ENCODE measurements around the gene KIF16B.
"Not testable (repeated sequence)": the region's sequence is repeated elsewhere in the genome, so short reads cannot be mapped to it uniquely, and the experiment has no call there.

The KIF16B gene

GRCh38 chr20:16284385-16285100 lies 288.7 kb downstream of the KIF16B start:
- DNase-seq: no peak

DNA sequence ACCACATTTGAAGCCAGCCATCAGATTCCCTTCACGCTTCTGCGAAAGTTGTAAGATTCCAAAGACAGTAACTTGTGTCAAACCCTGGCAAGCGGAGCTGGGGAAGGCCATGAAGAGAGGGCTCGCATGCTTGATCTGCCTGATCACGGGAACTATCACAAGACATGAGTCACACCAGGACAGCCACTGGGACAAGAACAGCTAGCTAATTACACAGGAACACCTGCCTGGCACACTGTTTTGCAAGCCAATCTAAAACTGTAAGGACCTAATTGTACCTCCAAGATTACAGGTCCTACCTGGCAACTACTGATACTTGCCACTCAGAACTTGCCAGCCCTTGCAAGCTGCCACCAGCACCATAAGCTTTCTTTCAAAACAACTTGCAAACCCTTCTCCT lies 289.3 kb downstream of the KIF16B start:
- no peak for DNase-seq

DNA sequence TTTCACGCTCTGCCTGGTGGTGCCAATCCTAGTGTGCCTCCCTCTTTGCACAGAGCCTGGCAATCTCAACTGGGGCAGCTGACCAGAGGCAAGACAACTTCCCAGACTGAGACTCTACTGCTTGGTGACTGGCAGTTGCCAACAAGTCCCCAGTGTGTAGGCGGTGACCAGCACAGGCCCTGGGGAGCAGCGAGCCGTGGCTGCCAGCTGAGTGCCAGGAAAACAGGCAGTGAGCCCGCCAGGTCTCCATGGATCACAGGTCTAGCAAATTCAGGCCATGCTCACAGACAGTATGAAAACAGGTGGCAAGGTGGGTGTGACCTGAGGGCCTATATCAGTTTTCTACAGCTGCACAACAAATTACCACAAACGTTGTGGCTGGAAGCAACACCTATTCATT lies 289.9 kb downstream of the KIF16B start:
- no peak for DNase-seq

- DNase-seq: no peak
Measured at GRCh38 chr20:16280219-16280618, 293.0 kb downstream of the KIF16B start.

DNA sequence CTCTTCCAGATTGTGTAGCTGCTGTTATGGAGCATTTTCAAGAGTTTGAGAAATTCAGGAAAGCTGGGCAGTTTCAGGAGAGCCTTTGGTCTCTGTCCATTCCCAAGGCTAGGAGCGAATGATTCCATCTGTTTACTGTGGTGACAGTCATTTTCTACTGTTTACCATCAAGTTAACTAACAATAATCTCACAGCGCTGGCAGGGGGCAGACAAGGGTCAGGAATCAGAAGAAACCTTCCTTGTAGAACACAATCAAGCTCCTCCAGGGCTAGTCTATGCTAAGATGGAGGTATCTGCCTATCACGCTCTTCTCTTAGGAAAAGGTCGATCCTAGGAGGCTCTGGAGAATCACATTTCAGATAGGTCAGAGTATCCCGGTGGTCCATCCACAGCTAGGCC lies 293.9 kb downstream of the KIF16B start:
- DNase-seq: no peak

DNA sequence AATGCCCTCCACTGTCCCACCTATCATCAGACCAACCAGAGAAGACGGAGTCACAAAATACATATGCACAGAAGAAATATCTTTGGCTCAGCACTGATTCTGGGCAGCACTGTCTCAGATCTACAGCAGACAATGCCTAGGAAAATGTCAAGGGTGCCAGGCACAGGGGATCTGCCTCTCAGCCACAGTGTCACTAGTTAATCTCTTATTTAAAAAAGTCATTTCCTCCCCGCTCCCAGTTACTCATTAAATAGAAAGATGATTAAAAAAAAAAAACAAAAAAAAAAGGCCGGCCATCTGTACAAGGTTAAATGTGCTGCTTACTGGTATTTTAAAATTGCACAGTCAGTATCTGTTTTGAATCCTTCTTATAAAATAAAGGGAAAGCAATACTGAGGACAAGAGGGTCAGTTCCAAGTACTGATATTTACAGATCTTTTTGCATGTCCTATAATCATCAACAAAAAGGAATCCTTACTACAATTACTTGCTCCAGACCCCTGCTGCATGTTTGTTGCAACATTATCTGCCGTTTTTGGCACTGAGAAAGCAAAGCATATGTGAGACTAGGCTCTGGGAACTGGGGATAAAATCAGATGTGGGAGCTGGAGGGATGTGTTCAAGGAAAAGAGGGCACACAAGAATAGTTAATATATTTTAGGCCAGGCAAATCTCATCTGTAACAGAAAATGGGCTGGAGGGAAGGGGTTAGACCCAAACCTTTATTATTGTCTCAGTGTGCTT lies 299.3 kb downstream of the KIF16B start:
- DNase-seq: no peak

- no peak for DNase-seq
Measured at GRCh38 chr20:16272780-16273360, 300.4 kb downstream of the KIF16B start.

DNA sequence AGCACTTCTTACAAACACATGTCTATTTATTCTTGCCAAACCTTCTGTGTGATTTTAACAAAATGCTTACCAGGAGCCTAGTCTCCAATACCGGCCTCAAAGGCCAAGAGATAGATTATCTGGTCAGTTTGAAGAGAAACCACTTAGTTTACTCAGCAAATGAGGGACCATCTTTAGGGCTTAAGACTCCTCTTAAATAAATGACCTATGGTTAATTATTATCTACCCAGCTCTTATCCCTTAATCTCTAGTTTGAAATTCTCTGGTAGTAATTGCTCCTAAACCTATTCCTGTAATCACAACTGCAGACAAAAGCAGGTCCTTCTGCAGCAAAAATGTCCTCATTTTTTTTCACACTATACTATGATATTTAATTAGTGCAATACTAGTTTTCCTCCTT lies 301.8 kb downstream of the KIF16B start:
- DNase-seq: no peak

- DNase-seq: no peak
Measured at GRCh38 chr20:16270989-16271388, 302.3 kb downstream of the KIF16B start.

GRCh38 chr20:16270314-16270931 lies 302.8 kb downstream of the KIF16B start:
- no peak for DNase-seq

GRCh38 chr20:16267526-16267925 lies 305.7 kb downstream of the KIF16B start:
- no peak for DNase-seq

GRCh38 chr20:16265334-16265733 lies 307.9 kb downstream of the KIF16B start:
- DNase-seq: no peak

- DNase-seq: no peak
Measured at GRCh38 chr20:16263582-16263981, 309.7 kb downstream of the KIF16B start.

DNA sequence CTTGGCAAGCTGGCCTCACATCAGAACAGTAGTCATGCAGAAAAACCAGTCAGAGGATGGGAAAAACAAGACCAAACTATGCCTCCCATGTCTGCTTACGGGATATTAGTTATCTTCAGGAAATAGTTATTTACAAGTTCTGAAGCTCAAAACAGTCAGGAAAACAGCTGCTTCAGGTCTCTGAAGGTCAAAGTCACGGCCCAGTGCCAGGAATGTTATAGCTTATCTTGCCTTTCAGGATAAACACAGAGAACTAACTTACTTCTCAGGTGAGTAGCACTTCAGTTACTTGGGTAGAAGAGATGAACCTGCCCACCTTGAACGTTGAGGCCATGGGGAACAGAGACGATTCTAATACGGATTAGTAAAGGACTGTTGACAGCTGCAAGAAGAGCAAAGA lies 310.7 kb downstream of the KIF16B start:
- no peak for DNase-seq

DNA sequence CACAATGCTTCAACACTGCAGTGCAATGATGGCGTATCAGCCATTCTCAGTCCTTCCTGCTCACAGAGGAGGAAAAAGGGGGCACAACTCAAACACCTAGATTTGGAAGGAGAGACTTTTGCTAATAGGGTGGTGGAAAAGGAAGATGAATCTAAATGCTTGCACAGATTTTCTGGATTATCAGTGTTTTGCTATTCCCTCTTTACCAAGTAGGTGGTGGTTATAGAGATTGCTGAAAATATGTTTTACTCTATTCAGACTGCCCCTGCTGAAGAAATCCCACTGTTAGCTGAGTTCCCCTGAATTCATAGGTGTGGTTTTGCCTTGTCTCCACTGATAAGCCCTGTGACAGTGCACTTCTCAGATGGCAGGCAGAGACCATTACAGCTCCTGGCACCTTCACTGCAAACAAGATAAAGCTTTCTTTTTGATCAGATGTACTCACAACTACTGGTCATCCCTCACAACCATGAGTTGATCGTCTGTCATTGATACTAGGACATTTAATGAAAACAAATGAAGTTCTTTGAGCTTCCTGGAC lies 311.4 kb downstream of the KIF16B start:
- no peak for DNase-seq

- DNase-seq: no peak
Measured at GRCh38 chr20:16260911-16261310, 312.3 kb downstream of the KIF16B start.

GRCh38 chr20:16260133-16260532 lies 313.1 kb downstream of the KIF16B start:
- DNase-seq: not testable (repeated sequence)

DNA sequence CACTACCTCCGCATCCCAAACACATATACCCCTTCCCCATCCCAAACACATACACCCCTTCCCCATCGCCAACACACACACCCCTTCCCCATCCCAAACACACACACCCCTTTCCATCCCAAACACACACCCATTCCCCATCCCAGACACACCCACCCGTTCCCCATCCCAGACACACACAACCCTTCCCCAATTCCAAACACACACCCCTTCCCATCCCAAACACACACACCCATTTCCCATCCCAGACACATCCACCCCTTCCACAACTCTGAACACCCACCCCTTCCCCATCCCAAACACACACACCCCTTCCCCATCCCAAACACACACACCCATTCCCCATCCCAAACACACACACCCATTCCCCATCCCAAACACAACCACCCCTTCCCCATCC lies 314.5 kb downstream of the KIF16B start:
- no peak for DNase-seq

DNA sequence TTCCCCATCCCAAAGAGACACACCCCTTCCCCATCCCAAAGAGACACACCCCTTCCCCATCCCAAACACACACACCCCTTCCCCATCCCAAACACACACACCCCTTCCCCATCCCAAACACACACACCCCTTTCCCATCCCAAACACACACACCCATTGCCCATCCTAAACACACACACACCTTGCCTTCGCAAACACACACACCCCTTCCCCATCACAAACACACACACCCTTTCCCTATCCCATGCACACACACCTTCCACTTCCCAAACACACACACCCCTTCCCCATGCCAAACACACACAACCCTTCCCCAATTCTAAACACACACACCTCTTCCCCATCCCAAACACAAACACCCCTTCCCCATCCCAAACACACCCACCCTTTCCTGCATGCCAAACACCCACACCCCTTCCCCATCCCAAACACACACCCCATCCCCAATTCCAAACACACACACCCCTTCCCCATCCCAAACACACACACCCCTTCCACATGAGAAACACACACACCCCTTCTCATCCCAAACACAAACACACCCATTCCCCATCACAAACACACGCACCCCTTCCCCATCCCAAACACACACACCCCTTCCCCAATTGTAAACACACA lies 315.3 kb downstream of the KIF16B start:
- DNase-seq: no peak

- no peak for DNase-seq
Measured at GRCh38 chr20:16257021-16257420, 316.2 kb downstream of the KIF16B start.

- DNase-seq: no peak
Measured at GRCh38 chr20:16246870-16247269, 326.4 kb downstream of the KIF16B start.

DNA sequence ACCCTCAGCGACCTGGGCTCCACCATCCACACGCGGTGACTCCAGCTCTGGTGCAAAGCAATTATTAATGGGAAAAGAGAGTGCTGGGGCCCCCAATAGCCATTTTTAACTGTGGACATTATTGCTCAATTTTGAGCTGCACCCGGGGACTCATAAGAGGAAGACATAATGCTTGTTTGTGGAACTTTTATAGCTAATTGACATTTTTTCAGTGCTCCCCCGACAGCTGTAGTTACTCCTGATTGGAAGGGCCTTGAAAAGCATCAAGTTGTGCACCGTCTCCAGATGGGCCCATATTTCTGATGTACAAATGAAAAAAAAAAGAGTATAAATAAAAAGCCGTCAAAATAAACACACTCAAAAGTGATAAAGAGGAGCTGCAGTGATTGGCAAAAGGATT lies 327.0 kb downstream of the KIF16B start:
- DNase-seq: no peak

DNA sequence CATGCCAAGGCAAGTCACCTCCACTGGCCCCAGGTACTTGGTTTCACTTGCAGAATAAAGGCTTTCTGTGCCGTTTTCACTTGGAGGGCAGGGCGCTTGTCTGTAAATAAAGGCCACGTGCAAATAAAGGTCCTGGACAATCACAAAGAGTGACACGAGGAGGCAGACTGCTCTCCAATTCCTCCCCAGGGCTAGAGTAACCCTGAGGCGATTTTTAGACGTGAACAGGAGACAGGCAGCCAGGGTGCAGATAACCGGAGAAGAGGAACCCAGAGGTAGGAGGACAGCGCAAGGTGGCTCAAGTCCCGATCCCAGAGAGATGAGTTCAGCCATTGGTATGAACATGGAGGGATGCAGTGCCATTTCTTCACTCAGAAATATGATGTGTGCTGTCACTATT lies 327.4 kb downstream of the KIF16B start:
- no peak for DNase-seq

Measured in activated CD4-positive, alpha-beta T cell treated with anti-CD3 and anti-CD28 coated beads for 1 hour (primary cell).